Measurements from ENCODE around the gene ERAP2.
A peak's percentile ranks its signal among the peaks of the same experiment; 100 is the strongest.
"Not testable (repeated sequence)": the region's sequence is repeated elsewhere in the genome, so short reads cannot be mapped to it uniquely, and the experiment has no call there.

Gene ERAP2, protein sequence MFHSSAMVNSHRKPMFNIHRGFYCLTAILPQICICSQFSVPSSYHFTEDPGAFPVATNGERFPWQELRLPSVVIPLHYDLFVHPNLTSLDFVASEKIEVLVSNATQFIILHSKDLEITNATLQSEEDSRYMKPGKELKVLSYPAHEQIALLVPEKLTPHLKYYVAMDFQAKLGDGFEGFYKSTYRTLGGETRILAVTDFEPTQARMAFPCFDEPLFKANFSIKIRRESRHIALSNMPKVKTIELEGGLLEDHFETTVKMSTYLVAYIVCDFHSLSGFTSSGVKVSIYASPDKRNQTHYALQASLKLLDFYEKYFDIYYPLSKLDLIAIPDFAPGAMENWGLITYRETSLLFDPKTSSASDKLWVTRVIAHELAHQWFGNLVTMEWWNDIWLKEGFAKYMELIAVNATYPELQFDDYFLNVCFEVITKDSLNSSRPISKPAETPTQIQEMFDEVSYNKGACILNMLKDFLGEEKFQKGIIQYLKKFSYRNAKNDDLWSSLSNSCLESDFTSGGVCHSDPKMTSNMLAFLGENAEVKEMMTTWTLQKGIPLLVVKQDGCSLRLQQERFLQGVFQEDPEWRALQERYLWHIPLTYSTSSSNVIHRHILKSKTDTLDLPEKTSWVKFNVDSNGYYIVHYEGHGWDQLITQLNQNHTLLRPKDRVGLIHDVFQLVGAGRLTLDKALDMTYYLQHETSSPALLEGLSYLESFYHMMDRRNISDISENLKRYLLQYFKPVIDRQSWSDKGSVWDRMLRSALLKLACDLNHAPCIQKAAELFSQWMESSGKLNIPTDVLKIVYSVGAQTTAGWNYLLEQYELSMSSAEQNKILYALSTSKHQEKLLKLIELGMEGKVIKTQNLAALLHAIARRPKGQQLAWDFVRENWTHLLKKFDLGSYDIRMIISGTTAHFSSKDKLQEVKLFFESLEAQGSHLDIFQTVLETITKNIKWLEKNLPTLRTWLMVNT

DNA sequence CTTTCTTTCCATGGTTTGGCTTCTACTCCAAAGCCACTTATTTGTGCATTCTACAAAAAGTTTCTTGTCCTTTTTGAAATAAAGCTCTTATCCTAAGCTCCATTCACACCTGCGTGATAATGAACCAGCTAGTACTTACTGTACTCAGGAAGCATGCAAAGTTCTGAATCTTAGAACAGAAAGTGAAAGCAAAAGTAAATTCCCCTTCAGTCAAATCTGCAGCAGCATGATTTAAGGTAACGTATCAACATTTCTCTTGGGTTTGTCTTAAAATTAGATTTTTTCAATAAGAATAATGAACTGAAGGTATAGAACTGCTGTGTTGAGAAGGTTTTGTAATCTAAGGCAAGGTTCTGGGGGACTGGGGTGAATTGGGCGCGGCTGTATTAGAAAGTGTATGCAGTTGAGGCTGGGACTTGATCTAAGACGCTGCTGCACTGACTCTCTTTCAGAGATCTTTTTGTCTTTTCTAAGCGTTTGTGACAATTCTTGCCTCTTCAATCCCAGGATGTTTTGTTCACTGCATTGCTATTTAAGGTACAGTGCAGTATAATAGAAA, at the start of gene ERAP2:
Gene ERAP2 (plus strand): TSS at position 209 of the 559 bp plus-strand sequence. CDS start 3,186 bp downstream, outside the sequence.
- in situ Hi-C loops (cut with MboI; ENCODE audit: low pct_unique_long_range_greater_than_20kb, low sequenced_read_pairs): no loop called here
- DNase-seq: peak; percentile 75

DNA sequence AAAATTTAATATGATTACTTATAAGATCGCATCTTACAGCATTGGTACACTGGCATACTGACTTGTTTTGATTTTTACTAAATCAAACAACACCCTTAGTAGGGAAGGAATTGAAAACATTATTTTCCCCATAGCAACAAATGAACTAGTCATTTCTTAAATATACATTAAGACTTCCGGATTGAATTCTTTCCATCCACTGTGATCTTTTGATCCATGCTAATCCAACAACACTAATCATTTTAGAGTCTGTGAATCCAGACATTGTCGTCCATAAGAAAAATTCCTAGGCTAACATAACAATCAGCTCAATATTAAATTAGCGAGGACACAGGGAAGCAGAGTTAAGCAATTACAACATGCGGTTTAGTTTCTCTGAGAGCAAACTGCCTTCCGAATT, 47.0 kb upstream of the ERAP2 start:
- in situ Hi-C loops (cut with MboI; ENCODE audit: low pct_unique_long_range_greater_than_20kb, low sequenced_read_pairs): no loop called here
- no peak for DNase-seq

DNA sequence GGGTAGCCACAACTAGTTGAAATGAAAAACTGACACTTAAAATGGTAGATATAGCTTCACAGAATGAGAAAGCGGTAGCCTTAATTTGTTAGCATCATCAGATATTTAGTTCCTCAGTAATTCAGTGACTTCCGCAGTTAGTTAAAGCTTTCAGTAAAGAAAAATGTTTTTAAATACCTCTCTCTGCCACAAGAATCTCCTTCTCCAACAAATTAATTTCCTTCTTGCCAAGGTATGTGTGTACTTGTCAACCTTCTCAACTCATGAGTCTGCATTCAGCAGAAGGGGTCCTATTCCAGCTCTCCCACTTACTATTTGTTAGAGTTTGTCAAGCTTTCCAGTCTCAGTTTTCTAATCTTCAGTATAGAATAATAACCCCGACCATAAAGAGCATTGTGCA, 42.3 kb upstream of the ERAP2 start:
- DNase-seq: no peak
- in situ Hi-C loops (cut with MboI; ENCODE audit: low pct_unique_long_range_greater_than_20kb, low sequenced_read_pairs): no loop called here

DNA sequence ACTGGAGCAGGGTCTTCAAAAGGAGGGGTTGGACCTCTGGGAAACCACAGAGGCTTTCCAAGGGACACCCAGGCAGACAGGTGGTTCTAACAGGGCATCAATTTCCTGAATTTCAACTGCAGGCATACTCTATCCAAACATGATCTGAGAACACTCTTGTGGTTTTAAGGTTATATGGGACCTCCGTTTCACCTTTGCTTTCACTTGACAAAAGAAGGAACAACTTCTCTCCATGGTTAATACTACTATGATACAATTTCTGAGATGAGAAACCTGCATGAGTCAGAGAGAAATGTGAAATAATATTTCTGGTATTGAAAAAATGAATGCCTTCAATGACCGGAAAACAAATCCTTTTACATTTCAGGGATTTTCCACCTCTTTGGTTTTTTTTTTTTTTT, 40.5 kb upstream of the ERAP2 start:
- in situ Hi-C loops (cut with MboI; ENCODE audit: low pct_unique_long_range_greater_than_20kb, low sequenced_read_pairs): no loop called here
- DNase-seq: no peak

DNA sequence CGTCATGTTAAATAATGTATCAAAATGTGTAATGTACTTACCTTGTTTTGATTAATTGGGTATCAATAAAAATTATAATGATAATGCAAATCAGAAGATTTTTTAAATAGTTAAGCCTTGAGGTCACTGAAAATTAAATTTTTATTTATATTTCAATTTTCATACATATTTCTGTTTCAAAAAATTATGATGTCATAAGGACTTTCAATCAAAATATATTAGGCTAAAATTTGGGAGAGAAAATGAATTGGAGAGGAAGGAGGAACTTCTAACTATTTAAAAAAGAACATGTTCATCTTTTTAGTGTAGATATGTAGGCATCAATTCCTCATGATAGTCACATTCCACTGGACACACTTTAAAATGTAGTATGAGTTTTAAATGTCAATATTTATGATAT, 39.5 kb upstream of the ERAP2 start:
- DNase-seq: no peak
- in situ Hi-C loops (cut with MboI; ENCODE audit: low pct_unique_long_range_greater_than_20kb, low sequenced_read_pairs): no loop called here

DNA sequence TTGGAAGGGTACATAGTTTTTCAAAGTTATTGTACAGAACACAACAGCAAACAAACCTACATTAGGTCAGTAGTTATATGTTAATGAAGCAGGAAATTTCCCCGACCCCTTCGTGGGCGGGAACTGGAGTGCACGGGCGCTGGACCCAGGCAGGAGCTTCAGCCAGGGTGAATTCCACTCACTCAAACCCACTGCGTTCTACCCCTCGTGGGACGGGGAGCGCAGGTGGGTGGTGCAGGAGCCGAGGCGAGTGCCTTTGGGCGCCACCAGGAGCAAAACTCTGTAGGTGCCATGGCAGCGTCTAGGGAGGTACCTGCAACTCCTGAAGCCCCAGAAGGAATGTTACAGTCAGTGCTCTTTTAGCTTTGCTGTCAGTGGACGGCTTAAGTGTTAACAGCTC, 39.0 kb upstream of the ERAP2 start:
- DNase-seq: no peak
- in situ Hi-C loops (cut with MboI; ENCODE audit: low pct_unique_long_range_greater_than_20kb, low sequenced_read_pairs): no loop called here

DNA sequence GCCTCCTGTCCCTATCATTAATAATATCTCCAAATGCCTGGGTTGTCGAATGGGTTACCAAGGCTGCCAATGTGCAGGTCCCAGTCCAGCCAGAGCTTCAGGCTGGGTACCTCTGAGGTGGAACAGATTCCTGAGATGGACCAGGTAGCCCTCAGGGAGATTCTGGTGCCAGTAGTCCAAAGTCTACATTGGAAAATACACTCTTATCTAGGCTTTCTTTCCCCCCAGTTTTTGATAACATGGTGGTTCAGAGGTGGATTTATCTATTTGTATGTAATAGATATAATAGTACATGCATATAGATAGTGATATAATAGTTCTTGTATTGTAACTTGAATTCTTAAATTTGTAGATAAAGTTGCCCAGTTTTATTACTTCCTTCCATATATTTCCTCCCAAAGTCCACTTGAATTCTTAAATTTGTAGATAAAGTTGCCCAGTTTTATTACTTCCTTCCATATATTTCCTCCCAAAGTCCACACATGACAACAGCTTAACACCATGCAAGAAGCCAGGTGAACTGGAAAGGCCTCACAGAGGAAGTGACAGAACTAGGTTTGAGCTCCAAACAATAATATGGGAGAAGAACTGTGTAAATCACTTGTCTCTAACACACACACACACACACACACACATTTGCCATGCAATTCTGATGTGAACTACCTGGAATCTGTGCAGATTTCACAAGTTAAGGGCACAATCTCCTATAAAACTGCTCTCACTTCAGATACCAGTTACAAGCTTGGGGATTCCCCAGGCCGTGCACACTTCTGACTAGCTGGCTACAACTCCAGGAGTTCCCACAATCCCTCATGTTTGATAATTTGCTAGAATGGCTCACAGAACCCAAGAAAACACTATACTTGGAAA, 37.9 kb upstream of the ERAP2 start:
- in situ Hi-C loops (cut with MboI; ENCODE audit: low pct_unique_long_range_greater_than_20kb, low sequenced_read_pairs): no loop called here
- no peak for DNase-seq

DNA sequence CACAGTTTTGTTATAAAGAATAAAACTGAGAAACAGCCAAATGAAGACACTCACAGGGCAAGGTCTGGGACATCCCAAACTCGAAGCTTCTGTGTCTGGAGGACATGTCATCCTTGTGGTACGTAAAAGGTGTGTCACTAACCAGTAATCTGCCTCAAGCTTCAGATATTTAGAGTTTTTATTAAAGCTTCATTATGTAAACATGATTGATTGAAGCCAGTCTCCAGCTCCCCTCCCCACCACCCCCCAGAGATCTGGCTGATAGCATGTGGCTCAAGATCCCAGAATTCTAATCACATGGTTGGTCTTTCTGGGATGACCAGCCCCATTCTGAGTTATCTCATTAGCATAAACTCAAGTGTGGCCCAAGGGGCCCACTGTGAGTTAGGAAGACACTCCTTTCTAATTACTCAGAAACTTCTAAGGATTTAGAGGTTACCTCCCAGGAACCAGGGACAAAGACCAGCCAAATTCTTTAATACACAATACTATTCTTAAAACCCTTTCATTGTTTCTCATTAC, 37.2 kb upstream of the ERAP2 start:
- DNase-seq: no peak
- in situ Hi-C loops (cut with MboI; ENCODE audit: low pct_unique_long_range_greater_than_20kb, low sequenced_read_pairs): no loop called here

DNA sequence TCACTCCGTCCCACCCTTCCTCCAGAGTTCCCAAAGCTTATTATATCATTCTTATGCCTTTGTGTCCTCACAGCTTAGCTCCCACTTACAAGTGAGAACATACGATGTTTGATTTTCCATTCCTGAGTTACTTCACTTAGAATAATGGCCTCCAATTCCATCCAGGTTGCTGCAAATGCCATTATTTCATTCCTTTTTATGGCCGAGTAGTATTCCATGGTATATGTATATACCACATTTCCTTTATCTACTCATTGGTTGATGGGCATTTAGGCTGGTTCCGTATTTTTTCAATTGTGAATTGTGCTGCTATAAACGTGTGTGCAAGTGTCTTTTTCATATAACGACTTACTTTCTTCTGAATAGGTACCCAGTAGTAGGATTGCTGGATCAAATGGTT, 34.4 kb upstream of the ERAP2 start:
- DNase-seq; in situ Hi-C loops (cut with MboI; ENCODE audit: low pct_unique_long_range_greater_than_20kb, low sequenced_read_pairs): not testable (repeated sequence)

DNA sequence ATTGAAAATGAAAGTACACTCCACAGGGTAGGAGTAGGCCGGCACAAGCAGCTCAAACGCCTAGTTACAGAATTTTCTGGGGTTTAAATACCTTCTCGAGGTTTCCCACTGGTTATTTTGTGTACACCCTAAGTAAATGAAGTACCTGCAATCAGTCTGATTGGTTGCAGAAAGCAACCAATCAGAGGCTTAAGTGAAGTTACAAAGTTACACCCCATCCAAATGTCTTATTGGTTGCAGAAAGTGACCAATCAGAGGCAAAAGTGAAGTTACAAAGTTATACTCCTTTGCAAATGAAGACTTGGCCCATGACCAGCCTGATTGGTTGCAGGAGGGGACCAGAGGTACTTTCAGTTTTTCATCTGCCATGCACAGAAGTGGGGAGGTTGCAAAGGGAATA, 33.2 kb upstream of the ERAP2 start:
- in situ Hi-C loops (cut with MboI; ENCODE audit: low pct_unique_long_range_greater_than_20kb, low sequenced_read_pairs): no loop called here
- DNase-seq: no peak

DNA sequence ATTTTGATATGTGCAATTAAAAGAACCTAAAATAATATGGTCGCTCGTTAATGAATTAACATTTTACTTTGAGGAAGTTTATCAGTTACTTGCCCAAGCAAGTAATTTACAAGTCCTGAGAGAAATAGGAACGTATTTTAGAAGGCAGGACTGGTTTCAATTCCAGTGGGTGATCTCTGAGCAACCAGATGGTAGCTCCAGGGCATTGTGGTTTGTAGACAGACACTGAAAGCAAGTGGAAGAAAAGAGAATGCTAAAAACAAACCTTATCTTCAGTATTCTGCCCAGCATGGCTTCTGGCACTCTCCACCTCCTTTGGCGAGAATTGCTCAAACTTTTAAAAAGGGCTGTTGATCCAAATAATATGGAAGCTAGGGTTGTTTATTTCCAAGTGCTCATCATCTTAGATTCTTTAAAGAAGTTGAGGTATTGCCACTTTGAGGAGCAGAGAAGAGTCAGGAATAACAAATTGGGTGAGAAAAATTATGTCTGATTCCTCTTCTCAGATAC, 31.8 kb upstream of the ERAP2 start:
- in situ Hi-C loops (cut with MboI; ENCODE audit: low pct_unique_long_range_greater_than_20kb, low sequenced_read_pairs): no loop called here
- no peak for DNase-seq

DNA sequence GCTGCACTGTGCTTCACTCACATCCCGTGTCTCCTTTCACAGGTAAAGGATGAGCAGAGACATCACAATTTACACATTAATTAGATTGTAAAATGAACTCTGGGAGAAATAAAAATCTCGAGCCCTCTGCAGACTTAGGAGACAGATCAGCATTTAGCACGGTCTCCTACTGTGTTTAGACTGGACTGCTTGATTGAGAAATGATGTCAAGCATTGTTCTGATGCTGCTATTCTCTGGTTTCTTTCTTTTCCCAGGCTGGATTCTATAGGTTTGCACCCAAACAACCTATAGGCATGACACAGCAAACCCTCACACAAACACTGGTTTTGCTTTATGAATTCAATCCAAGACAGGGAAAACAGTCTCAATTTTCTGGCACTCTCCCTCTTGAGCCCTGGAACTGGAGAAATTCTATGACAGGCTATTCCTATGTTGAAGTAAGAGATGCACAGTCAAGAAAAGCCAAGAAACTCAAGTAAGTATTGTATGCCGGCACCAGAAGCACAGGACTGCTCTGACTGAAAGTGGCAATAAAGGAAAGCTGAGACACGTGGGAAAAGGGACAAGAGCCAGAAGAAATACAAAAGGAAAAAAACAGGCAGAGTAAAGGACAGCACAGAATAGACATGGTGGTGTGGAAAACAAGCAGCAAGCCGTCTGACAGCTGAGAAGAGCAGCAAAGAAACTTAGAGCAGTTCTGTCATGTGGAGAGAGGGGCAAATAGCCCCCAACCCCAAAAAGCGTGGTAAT, 24.8 kb upstream of the ERAP2 start:
- no peak for DNase-seq
- in situ Hi-C loops (cut with MboI; ENCODE audit: low pct_unique_long_range_greater_than_20kb, low sequenced_read_pairs): no loop called here

DNA sequence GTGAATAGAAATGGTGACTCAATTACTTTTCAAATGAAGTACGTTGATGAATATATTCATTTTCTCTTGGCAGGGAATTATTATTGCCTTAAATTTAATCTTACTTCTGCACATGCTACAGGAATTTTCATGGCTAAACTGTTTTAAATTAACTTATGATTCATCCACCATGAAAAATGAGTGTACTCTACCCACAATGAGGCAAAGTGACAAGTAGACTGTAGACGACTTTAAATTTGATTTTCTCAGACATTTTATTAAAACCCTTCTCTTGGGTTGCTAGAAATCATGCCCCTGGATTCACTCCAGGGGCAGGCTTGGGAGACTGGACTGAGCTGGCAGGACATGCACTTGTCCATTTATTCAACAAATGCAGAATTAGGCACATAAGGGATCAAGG, 23.5 kb upstream of the ERAP2 start:
- in situ Hi-C loops (cut with MboI; ENCODE audit: low pct_unique_long_range_greater_than_20kb, low sequenced_read_pairs): no loop called here
- no peak for DNase-seq

DNA sequence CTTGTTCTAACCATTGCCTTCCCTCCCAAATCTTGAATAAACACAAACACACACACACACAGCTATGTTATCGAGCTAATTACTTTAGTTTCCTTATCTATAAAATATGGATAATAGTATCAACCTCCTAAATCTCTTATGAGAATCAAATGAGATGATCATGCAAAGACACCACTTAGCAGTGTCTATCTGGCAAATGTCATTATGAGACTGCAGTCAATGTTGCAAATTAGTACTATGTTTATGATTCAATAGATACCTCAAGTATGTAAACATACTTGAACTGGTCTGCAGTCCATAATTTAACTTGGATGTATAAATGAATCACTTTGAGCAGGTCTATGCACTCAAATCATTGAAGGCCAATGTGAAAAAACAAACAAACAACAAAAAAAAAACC, 22.2 kb upstream of the ERAP2 start:
- in situ Hi-C loops (cut with MboI; ENCODE audit: low pct_unique_long_range_greater_than_20kb, low sequenced_read_pairs): no loop called here
- DNase-seq: no peak

DNA sequence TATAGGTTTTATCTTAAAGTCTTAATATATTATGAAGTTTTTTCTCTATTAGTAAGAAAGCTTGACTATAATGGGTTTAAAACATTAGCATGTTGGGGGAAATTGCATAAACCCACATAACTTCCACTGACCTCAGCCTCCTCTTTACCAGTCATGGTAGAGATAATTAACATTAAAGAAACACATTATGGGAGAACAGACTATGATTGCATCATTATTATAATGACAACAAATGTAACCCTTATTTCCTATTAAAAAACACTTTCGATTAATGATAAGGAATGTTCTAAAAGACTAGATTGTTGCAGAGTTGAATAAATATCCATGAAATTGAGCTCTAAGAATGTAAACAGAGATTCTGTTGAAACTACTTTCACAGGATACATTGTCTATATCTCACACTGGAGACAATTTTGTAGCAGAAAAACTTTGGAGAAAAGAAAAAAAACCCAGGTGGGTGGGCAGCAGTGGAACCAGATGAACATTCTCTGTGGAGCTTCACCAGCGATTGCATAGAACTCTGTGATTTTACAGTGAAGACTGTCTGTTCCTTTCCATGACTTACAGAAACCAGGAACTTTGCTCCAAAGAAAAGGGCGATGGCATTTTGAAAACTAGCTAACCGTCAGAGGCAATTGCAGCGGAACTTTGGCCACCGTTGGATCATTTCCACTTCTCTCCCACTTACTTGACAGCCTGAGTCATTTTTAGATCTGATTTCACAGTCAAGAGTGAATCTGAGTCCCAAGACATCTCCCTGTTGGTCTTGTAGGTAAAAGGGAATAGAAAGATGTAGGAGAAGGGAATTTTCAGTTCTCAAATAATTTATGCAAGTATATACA, 21.0 kb upstream of the ERAP2 start:
- DNase-seq: no peak
- in situ Hi-C loops (cut with MboI; ENCODE audit: low pct_unique_long_range_greater_than_20kb, low sequenced_read_pairs): no loop called here

DNA sequence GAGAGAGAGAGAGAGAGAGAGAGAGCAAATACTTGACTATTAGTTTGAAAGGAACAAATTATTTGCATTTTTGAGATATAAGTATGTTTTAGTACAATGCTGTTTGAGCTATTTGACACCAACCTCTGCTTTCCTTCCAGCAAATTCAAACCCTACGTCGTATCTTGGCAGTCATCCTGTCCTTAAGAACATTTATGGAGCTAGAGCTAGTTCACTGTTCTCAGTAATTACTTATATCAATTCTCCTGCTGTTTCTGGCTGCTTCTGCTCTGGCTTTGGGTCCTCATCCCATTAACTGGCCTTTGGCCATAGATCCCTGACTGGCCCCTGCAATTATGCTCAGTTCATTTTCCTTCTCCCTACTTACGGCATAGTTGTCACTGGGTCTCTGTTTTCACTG, 19.9 kb upstream of the ERAP2 start:
- in situ Hi-C loops (cut with MboI; ENCODE audit: low pct_unique_long_range_greater_than_20kb, low sequenced_read_pairs): no loop called here
- no peak for DNase-seq

DNA sequence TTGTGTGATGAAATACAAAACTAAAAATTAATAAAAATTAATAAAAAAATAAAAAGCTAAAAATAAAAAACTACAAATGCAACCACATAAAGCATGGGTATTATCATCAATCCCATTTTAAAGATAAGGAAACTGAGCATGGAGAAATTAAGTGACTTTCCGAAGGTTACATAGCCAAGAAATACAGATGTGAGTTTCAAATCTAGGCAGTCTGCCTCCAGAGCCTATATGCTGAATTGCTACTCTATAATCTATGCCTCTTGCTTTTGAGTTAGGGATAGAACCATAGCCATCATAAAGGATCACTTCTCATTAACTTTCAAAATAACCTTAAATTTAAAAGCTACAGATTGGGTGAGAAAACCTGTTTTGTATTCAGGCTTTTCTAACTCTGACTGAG, 18.8 kb upstream of the ERAP2 start:
- in situ Hi-C loops (cut with MboI; ENCODE audit: low pct_unique_long_range_greater_than_20kb, low sequenced_read_pairs): no loop called here
- no peak for DNase-seq

All from KBM-7 (cell line).